HTERT RPE-1 (cell line): ENCODE data around the gene SCAMP3.
"Not testable (repeated sequence)": the region's sequence is repeated elsewhere in the genome, so short reads cannot be mapped to it uniquely, and the experiment has no call there.

ENCODE experiments used
- in situ Hi-C: fragments of 300-500 bp; cut with MboI; formaldehyde crosslinking; loops from 4 replicates; pipeline ENCODE4 v1.14.3; 2020; ENCODE audit warnings: low sequenced_read_pairs

SCAMP3 gene

GRCh38 chr1:155255243-155256007 lies 6.7 kb downstream of the SCAMP3 start, which contains the start of gene ENTREP3:
Gene ENTREP3, minus strand, starts transcription at chr1:155255483. Its CDS starts 606 bp downstream, at chr1:155254877.
- in situ Hi-C loops, result no loop called here

- in situ Hi-C loops, result no loop called here
Observed at GRCh38 chr1:155254714-155255242, 7.4 kb downstream of the SCAMP3 start.

GRCh38 chr1:155254228-155254713 lies 7.9 kb downstream of the SCAMP3 start:
- in situ Hi-C loops, result no loop called here

GRCh38 chr1:155253797-155254196 lies 8.4 kb downstream of the SCAMP3 start:
- in situ Hi-C loops, result no loop called here

- in situ Hi-C loops, result no loop called here
Observed at GRCh38 chr1:155253208-155253607, 9.0 kb downstream of the SCAMP3 start.

GRCh38 chr1:155251566-155251965 lies 10.6 kb downstream of the SCAMP3 start:
- in situ Hi-C loops, result no loop called here

GRCh38 chr1:155250633-155251449 lies 11.3 kb downstream of the SCAMP3 start:
- in situ Hi-C loops, result no loop called here

GRCh38 chr1:155250246-155250632 lies 11.9 kb downstream of the SCAMP3 start:
- in situ Hi-C loops, result no loop called here

GRCh38 chr1:155247667-155248553 lies 14.2 kb downstream of the SCAMP3 start:
- in situ Hi-C loops, result no loop called here

GRCh38 chr1:155246796-155247195 lies 15.4 kb downstream of the SCAMP3 start:
- in situ Hi-C loops, result not testable (repeated sequence)

GRCh38 chr1:155245163-155245524 lies 17.0 kb downstream of the SCAMP3 start:
- in situ Hi-C loops, result no loop called here

- in situ Hi-C loops, result no loop called here
Observed at GRCh38 chr1:155244368-155245162, 17.6 kb downstream of the SCAMP3 start.

GRCh38 chr1:155242805-155243358 lies 19.3 kb downstream of the SCAMP3 start:
- in situ Hi-C loops, result no loop called here

- in situ Hi-C loops, result no loop called here
Observed at GRCh38 chr1:155241841-155242264, 20.3 kb downstream of the SCAMP3 start.

GRCh38 chr1:155241069-155241679 lies 21.0 kb downstream of the SCAMP3 start:
- in situ Hi-C loops, result no loop called here

GRCh38 chr1:155236451-155236850 lies 25.7 kb downstream of the SCAMP3 start:
- in situ Hi-C loops, result no loop called here

- in situ Hi-C loops, result not testable (repeated sequence)
Observed at GRCh38 chr1:155235375-155235774, 26.8 kb downstream of the SCAMP3 start.

GRCh38 chr1:155233502-155233901 lies 28.7 kb downstream of the SCAMP3 start:
- in situ Hi-C loops, result not testable (repeated sequence)
